B cell (primary cell): ENCODE results near the gene ITPR2. TPM values are rescaled to one million over a fixed set of nuclear protein-coding genes. Genes with fewer than 3 reads are reported as not detected.

Experiments
- ATAC-seq: fragments of 200-7000 bp; cut with Tn5 transposase; one replicate; pipeline ENCODE4 v1.10.0; 2021; ENCODE audit warnings: low read depth, mild to moderate bottlenecking, moderate number of reproducible peaks, moderate library complexity
- CTCF ChIA-PET: fragments of 350-600 bp; sonication (Branson Sonifier 250); formaldehyde crosslinking; loops from one replicate; lab custom pipeline; 2021; ENCODE audit warnings: antibody characterized with exemption, inconsistent platforms; lab: Charles Lee
- POLR2A ChIA-PET: fragments of 350-600 bp; sonication (Branson Sonifier 250); formaldehyde crosslinking; loops from one replicate; lab custom pipeline; 2021; ENCODE audit warnings: antibody characterized with exemption; lab: Charles Lee
- DNase-seq: peaks from one replicate; pipeline ENCODE4 v3.0.0; 2013
- H2AFZ ChIP-seq: 2 replicates; pipeline ENCODE4 v1.6.1; 2012; ENCODE audit warnings: mild to moderate bottlenecking, low read depth, low read length; ENCODE audit not compliant: insufficient read depth, poor library complexity, severe bottlenecking
- H3K27ac ChIP-seq, 2 donors: 1 replicate in 1 of 2; 2 replicates in 1 of 2; pipeline ENCODE4 v1.5.1; 2012 to 2013; ENCODE audit warnings: low read length in 2 of 2, mild to moderate bottlenecking in 2 of 2, moderate library complexity in 1 of 2
- H3K27me3 ChIP-seq, 4 experiments: fragments of 200-600 bp in 1 of 4; sonication (generic) in 1 of 4; replicated peaks in 1 of 4; 1 replicate in 2 of 4; 2 replicates in 2 of 4; pipeline versions ENCODE4 v1.6.1 to v1.7.0; 2013 to 2016; ENCODE audit warnings: low read length in 3 of 4, mild to moderate bottlenecking in 2 of 4, mixed read lengths in 1 of 4, moderate library complexity in 1 of 4; ENCODE audit not compliant: insufficient read depth in 4 of 4, control insufficient read depth in 3 of 4; ENCODE audit errors: control extremely low read depth in 1 of 4
- H3K36me3 ChIP-seq, 2 experiments: replicated peaks in 1 of 2; 1 replicate in 1 of 2; 2 replicates in 1 of 2; pipeline versions ENCODE4 v1.6.1 to v1.7.1; 2013; ENCODE audit warnings: low read length in 1 of 2; ENCODE audit not compliant: insufficient read depth in 2 of 2, control insufficient read depth in 1 of 2; ENCODE audit errors: control extremely low read depth in 1 of 2, extremely low read depth in 1 of 2
- H3K4me1 ChIP-seq, 2 donors: fragments of 200-600 bp in 1 of 2; sonication (generic) in 1 of 2; 1 replicate in 1 of 2; 2 replicates in 1 of 2; pipeline versions ENCODE4 v1.5.1 to v1.6.1; 2013 to 2017; ENCODE audit warnings: low read length in 2 of 2; ENCODE audit not compliant: control insufficient read depth in 2 of 2, insufficient read depth in 2 of 2
- H3K4me2 ChIP-seq: replicated peaks from 2 replicates; pipeline ENCODE3; 2012; ENCODE audit warnings: mild to moderate bottlenecking, low read depth, low read length; ENCODE audit not compliant: poor library complexity, severe bottlenecking
- H3K4me3 ChIP-seq, 5 experiments: fragments of 200-600 bp in 1 of 5; sonication (generic) in 1 of 5; 1 replicate in 3 of 5; 2 replicates in 2 of 5; pipeline versions ENCODE4 v1.5.1 to v1.7.0; 2011 to 2016; ENCODE audit warnings: low read length in 4 of 5, mild to moderate bottlenecking in 4 of 5, low read depth in 2 of 5, control low read depth in 1 of 5, moderate library complexity in 1 of 5; ENCODE audit not compliant: insufficient read depth in 1 of 5; ENCODE audit errors: control extremely low read depth in 1 of 5, extremely low read depth in 1 of 5
- H3K79me2 ChIP-seq: fragments of 200-600 bp; sonication (generic); one replicate; pipeline ENCODE4 v1.6.0; 2016; ENCODE audit warnings: low read length; ENCODE audit not compliant: control insufficient read depth, insufficient read depth
- H3K9ac ChIP-seq: fragments of 200-600 bp; sonication (generic); 2 replicates; pipeline ENCODE4 v1.6.1; 2017; ENCODE audit warnings: mild to moderate bottlenecking, low read length, moderate library complexity
- H3K9me3 ChIP-seq, 3 donors: one replicate each; pipeline versions ENCODE4 v1.6.1 to v1.7.1; 2013; ENCODE audit warnings: low read length in 2 of 3; ENCODE audit not compliant: control insufficient read depth in 2 of 3, insufficient read depth in 1 of 3; ENCODE audit errors: control extremely low read depth in 1 of 3
- H4K20me1 ChIP-seq: 2 replicates; pipeline ENCODE4 v1.6.0; 2012; ENCODE audit warnings: mild to moderate bottlenecking, low read length; ENCODE audit not compliant: insufficient read depth, control insufficient read depth, poor library complexity, severe bottlenecking
- H3K27ac Mint-ChIP-seq: one replicate; pipeline ENCODE4 v1.8.0; 2021; ENCODE audit warnings: mixed read lengths
- H3K27me3 Mint-ChIP-seq: one replicate; pipeline ENCODE4 v1.8.0; 2021; ENCODE audit warnings: mixed read lengths
- H3K4me1 Mint-ChIP-seq: one replicate; pipeline ENCODE4 v1.8.0; 2021; ENCODE audit warnings: mixed read lengths
- H3K4me3 Mint-ChIP-seq: one replicate; pipeline ENCODE4 v1.8.0; 2021; ENCODE audit warnings: mixed read lengths
- H3K9me3 Mint-ChIP-seq: one replicate; pipeline ENCODE4 v1.8.0; 2022; ENCODE audit warnings: mixed read lengths; ENCODE audit not compliant: insufficient read depth
- EZH2 ChIP-seq: IDR thresholded peaks from 2 replicates; pipeline ENCODE4 v1.6.1; 2012; ENCODE audit warnings: borderline replicate concordance, low read depth, mild to moderate bottlenecking, moderate library complexity, low read length; ENCODE audit not compliant: insufficient read depth, poor library complexity, severe bottlenecking
- WGBS: methylation state at CpG from one replicate; pipeline ENCODE4 v1.1.5; 2013; ENCODE audit warnings: missing lambda C conversion rate; ENCODE audit not compliant: insufficient coverage; 5-methylcytosine and 5-hydroxymethylcytosine counted together
- intact Hi-C: fragments of 100-400 bp; cut with micrococcal nuclease; formaldehyde crosslinking; loops from one replicate; pipeline ENCODE4 v1.10.0; 2022
- polyA plus RNA-seq: library from polyadenylated mRNA; depleted of rRNA; stranded (reverse); fragments of >200 nt; gene quantifications from 2 replicates; pipeline ENCODE4 v1.2.3, GENCODE V29; 2012
- total RNA-seq, 2 donors: library from RNA; stranded (reverse); fragments of 120-200 nt in 1 of 2; gene quantifications; 1 replicate in 1 of 2; 2 replicates in 1 of 2; pipeline versions ENCODE4 v1.2.3 to v1.2.4, GENCODE V29; 2013 to 2022
- TF ChIP-seq, protein P1 (sequence below): fragments of 200-600 bp; IDR thresholded peaks from one replicate; pipeline ENCODE4 v1.8.0; 2022; ENCODE audit warnings: antibody characterized with exemption, mild to moderate bottlenecking

ITPR2 gene
- total and polyA plus RNA-seq, 2 donors (not counting 1 experiment from before 2014, with no cell fraction given): 4.3 to 113 TPM

DNA sequence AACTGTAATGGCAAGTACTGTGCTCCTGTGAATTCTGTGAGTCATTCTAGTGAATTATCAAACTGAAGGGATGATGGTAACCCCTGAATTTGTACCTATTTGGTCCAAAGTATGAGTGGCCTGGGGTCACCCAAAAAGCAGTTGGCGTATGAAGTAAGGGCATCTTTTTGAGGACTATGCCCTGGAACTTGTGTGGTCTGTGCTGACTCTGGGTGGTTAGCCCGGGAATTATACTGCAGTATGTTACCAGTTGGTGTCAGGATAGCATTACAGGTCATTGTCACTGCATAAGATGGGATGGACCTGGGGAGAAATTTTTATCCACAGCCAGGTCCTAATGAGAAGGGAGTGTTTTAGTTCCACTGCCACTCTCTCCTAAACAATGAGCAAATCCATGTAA is 462.9 kb downstream of the ITPR2 start:
- 100% methylated on average over 1 of the region's 2 CpGs for WGBS

DNA sequence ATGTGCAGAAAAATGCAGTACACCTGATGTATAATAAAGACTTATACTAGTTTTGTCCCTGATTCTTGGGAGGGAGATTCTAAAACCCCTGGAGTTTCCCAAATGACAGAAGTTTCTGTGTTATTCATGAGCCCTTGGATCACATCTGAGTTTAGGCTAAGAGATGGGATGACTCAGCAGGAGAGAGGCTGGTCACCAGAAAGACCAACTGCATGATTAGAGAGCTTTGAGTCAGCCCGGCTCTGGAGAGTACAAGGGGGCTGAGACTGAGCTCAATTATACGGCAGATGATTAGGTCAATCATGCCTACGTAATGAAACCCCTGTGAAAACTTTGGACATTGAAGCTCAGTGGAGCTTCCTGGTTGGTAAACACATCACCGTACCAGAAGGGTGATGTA is 463.4 kb downstream of the ITPR2 start:
- POLR2A ChIA-PET: no interaction called here
- CTCF ChIA-PET: no interaction called here
- TF ChIP-seq, protein P1, sequence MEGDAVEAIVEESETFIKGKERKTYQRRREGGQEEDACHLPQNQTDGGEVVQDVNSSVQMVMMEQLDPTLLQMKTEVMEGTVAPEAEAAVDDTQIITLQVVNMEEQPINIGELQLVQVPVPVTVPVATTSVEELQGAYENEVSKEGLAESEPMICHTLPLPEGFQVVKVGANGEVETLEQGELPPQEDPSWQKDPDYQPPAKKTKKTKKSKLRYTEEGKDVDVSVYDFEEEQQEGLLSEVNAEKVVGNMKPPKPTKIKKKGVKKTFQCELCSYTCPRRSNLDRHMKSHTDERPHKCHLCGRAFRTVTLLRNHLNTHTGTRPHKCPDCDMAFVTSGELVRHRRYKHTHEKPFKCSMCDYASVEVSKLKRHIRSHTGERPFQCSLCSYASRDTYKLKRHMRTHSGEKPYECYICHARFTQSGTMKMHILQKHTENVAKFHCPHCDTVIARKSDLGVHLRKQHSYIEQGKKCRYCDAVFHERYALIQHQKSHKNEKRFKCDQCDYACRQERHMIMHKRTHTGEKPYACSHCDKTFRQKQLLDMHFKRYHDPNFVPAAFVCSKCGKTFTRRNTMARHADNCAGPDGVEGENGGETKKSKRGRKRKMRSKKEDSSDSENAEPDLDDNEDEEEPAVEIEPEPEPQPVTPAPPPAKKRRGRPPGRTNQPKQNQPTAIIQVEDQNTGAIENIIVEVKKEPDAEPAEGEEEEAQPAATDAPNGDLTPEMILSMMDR: no peak
- TF ChIP-seq EZH2: no peak

More for the DNA sequence above, 462.9 kb downstream of the ITPR2 start:
- no peak overlapping the region for H3K4me2 ChIP-seq
- Mint-ChIP-seq H3K27me3 (no peaks in the 10 kb centered on the region), H3K4me3 (no peak overlapping the region), H3K9me3 (no peaks in the 10 kb centered on the region), H3K4me1 (no peaks in the 10 kb centered on the region), H3K27ac (no peak overlapping the region)
- no peak overlapping the region for H3K27ac ChIP-seq
- no peaks in the 10 kb centered on the region for H3K9me3 ChIP-seq
- H4K20me1 ChIP-seq: no peaks in the 10 kb centered on the region
- no peaks in the 10 kb centered on the region for H3K4me1 ChIP-seq
- no peaks in the 10 kb centered on the region for H3K27me3 ChIP-seq
- POLR2A ChIA-PET: no interaction called here
- H2AFZ ChIP-seq: no peak overlapping the region
- intact Hi-C loops: no loop called here
- no peak overlapping the region for H3K9ac ChIP-seq
- DNase-seq (no peak), ATAC-seq (no peak)
- H3K36me3 ChIP-seq: no peaks in the 10 kb centered on the region
- CTCF ChIA-PET: no interaction called here
- TF ChIP-seq, protein P1: no peak
- TF ChIP-seq EZH2: no peak
- H3K4me3 ChIP-seq: no peak overlapping the region
- no peaks in the 10 kb centered on the region for H3K79me2 ChIP-seq

More for the DNA sequence above, 463.4 kb downstream of the ITPR2 start:
- Mint-ChIP-seq H3K4me3 (no peak overlapping the region), H3K9me3 (no peaks in the 10 kb centered on the region), H3K4me1 (no peaks in the 10 kb centered on the region), H3K27ac (no peak overlapping the region), H3K27me3 (no peaks in the 10 kb centered on the region)
- Histone ChIP-seq H3K79me2 (no peaks in the 10 kb centered on the region), H3K4me1 (no peaks in the 10 kb centered on the region), H3K9me3 (no peaks in the 10 kb centered on the region), H3K4me2 (no peak overlapping the region), H3K9ac (no peak overlapping the region), H4K20me1 (no peaks in the 10 kb centered on the region), H2AFZ (no peak overlapping the region), H3K4me3 (no peak overlapping the region), H3K27me3 (no peaks in the 10 kb centered on the region), H3K36me3 (no peaks in the 10 kb centered on the region), H3K27ac (no peak overlapping the region)
- no peak for ATAC-seq
- 85% methylated on average over 4 of the region's 4 CpGs for WGBS
- intact Hi-C loops: no loop called here
- DNase-seq: no peak
